Effector CD8-positive, alpha-beta T cell (primary cell): ENCODE data around the gene RNGTT.
"Not testable (repeated sequence)": the region's sequence is repeated elsewhere in the genome, so short reads cannot be mapped to it uniquely, and the experiment has no call there.

Experiments used
- DNase-seq: peaks from one replicate; lab custom pipeline; 2025; lab: John Stamatoyannopoulos, UW

The RNGTT gene

GRCh38 chr6:88864359-88865054 is 98.9 kb downstream of the RNGTT start:
- no peak for DNase-seq

GRCh38 chr6:88860310-88860709 is 103.1 kb downstream of the RNGTT start:
- no peak for DNase-seq

GRCh38 chr6:88858455-88858854 is 105.0 kb downstream of the RNGTT start:
- no peak for DNase-seq

DNA sequence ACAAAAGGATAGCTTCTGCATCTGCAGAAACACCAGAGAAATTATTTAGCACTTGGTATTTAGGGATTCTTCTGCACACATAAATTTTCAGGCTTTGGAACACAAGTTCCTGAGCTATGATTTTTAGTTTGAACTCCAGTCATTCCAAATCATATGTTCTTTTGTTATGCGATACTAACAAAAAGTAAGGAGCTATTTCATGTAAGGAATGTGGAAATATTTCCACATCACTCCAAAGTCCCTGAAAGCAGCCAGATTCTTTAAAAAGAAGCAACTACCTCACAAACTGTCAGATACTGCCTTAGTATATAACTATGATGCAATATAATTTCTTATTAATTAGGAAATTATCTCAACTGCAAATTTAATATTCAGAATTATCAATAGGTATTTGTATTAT is 106.9 kb downstream of the RNGTT start:
- no peak for DNase-seq

- DNase-seq: no peak
Measured at GRCh38 chr6:88855541-88856147, 107.8 kb downstream of the RNGTT start.

DNA sequence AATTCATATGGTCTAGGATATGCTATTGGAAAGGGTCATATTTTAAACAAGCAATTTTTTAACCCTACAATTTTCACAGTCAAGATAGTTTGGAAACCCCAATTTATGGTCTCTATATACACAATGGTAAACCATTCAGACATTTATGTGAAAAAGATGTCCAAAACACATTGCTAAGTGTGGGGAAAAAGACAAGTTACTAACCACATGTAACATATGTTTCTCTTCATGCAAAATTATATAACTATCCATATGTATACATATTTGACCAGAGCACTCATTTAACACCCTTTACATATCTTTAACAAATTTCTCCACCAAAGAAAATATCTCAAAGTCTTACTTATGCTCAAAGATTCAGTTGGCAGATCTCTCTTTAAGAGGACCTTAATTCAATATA is 110.6 kb downstream of the RNGTT start:
- no peak for DNase-seq

GRCh38 chr6:88852000-88852399 is 111.4 kb downstream of the RNGTT start:
- no peak for DNase-seq

- DNase-seq: no peak
Measured at GRCh38 chr6:88848870-88849269, 114.5 kb downstream of the RNGTT start.

GRCh38 chr6:88843040-88843439 is 120.4 kb downstream of the RNGTT start:
- DNase-seq: no peak

DNA sequence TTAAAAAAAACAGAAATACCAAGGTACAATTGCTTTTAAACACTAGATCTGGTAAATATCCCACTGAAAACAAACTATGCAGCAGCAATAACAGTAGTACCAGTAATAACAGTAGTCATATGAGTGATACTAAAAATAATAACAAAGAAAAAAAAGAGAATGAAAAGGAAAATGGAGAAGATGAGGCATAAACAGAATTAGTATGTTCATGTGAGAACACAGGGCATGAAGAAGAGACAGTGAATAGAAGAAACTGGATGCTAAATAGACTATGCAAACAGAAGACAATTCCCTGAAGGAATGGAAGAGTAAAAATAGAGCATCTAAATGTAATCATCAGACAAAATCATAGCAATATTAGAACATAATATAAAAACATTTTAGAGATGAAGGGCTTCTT is 121.1 kb downstream of the RNGTT start:
- no peak for DNase-seq

DNA sequence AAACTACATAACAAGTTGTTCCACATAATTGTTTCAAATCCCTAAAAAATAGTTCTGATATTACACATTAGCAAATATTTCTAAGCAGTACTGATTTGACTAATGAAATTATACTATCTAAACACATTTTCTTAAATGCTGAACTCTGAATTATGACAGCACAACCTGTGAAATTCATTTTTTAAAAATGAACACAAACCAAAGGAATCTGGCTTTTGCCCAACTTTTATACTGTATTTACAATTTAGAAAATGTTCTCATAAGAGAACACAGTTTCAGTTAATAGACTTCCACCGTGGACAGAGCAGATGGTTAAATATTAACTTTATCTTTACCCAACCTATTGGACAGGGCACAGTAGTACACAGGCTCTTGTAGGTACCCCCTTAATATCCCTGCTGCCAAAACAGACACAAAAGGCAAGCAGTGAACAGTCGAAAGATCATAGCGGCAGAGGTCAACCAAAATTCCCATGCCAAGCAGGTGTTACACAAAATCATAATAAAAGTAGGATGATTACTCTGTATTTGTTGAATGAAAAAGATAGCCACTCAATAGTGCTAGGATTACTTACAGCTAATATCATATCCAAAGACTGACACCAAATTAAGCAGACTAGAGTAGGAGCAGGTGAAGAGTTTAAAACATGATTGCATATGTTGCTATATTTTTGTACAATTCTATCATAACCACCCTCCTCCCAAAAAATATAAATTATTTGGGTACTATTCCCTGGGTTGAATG is 122.5 kb downstream of the RNGTT start:
- DNase-seq: no peak

- no peak for DNase-seq
Measured at GRCh38 chr6:88840289-88840688, 123.1 kb downstream of the RNGTT start.

DNA sequence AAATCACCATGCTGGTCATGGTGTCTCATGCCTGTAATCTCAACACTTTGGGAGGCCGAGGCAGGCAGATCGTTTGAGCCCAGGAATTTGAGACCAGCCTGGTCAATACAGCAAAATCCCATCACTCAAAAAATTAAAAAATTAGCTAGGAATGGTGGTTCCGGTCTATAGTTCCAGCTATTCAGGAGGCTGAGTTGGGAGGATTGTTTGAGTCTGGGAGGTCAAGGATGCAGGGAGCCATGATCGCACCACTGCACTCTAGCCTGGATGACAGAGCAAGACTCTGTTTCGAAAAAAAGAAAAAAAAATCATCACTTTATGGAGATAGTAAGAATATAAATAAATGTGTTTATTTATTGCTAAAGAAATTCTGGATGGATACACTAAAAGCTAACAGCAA is 124.1 kb downstream of the RNGTT start:
- DNase-seq: no peak

GRCh38 chr6:88835210-88835609 is 128.2 kb downstream of the RNGTT start:
- DNase-seq: no peak

GRCh38 chr6:88833071-88833470 is 130.3 kb downstream of the RNGTT start:
- DNase-seq: not testable (repeated sequence)

GRCh38 chr6:88827599-88827998 is 135.8 kb downstream of the RNGTT start:
- not testable (repeated sequence) for DNase-seq

GRCh38 chr6:88825856-88826255 is 137.6 kb downstream of the RNGTT start:
- DNase-seq: no peak

- DNase-seq: no peak
Measured at GRCh38 chr6:88823998-88824397, 139.4 kb downstream of the RNGTT start.

- no peak for DNase-seq
Measured at GRCh38 chr6:88815491-88815890, 147.9 kb downstream of the RNGTT start.

GRCh38 chr6:88814909-88815308 is 148.5 kb downstream of the RNGTT start:
- no peak for DNase-seq

DNA sequence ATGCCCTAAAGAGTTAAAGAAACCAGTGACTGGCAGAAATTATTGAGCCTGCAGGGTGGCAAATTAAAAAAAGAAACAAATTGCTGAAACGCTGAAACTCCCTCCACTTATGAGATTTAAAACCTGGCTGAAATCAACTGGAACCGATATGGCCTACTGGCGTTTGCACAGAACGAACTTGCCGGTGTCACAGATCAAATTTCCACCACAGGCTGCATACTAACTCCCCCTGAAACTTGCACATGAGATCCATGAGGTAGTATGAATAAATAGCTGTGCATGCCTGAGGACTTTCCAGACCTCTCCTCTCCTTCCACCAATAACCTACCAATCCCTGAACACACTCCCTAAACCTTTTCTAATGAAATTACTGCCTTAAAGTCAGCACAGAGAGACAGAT is 150.4 kb downstream of the RNGTT start:
- no peak for DNase-seq

GRCh38 chr6:88810701-88811100 is 152.7 kb downstream of the RNGTT start:
- no peak for DNase-seq

- DNase-seq: no peak
Measured at GRCh38 chr6:88810089-88810488, 153.3 kb downstream of the RNGTT start.
